Mucosa of gallbladder (tissue), 1 donor: ENCODE results near the gene CAPZB. TPM values are rescaled to one million over a fixed set of nuclear protein-coding genes. Genes with fewer than 3 reads are reported as not detected.

Experiments used
- DNase-seq: peaks from one replicate; pipeline ENCODE4 v3.0.0-alpha.2; 2020; ENCODE audit warnings: low spot score
- total RNA-seq: library from RNA; stranded (reverse); gene quantifications from one replicate; pipeline ENCODE4 v1.2.1, GENCODE V29; 2021
- donor health status: DM: no; HTN: no; CAD: no.

CAPZB gene
- total RNA-seq, 1 donor from 2014 or later: 255 TPM

- DNase-seq: peak; percentile 72
Observed at GRCh38 chr1:19468397-19468956, 16.9 kb downstream of the CAPZB start.

- no peak for DNase-seq
Observed at GRCh38 chr1:19467199-19468187, 17.8 kb downstream of the CAPZB start.

GRCh38 chr1:19466112-19466561 is 19.2 kb downstream of the CAPZB start:
- no peak for DNase-seq

GRCh38 chr1:19465650-19466049 is 19.7 kb downstream of the CAPZB start:
- no peak for DNase-seq

- no peak for DNase-seq
Observed at GRCh38 chr1:19465123-19465522, 20.2 kb downstream of the CAPZB start.

- DNase-seq: no peak
Observed at GRCh38 chr1:19464696-19465095, 20.6 kb downstream of the CAPZB start.

- no peak for DNase-seq
Observed at GRCh38 chr1:19463504-19463803, 21.9 kb downstream of the CAPZB start.

GRCh38 chr1:19462781-19463503 is 22.4 kb downstream of the CAPZB start:
- no peak for DNase-seq

- DNase-seq: no peak
Observed at GRCh38 chr1:19461220-19461554, 24.2 kb downstream of the CAPZB start.

GRCh38 chr1:19460535-19461219 is 24.7 kb downstream of the CAPZB start:
- no peak for DNase-seq

- no peak for DNase-seq
Observed at GRCh38 chr1:19458815-19459417, 26.4 kb downstream of the CAPZB start.

GRCh38 chr1:19457607-19458006 is 27.7 kb downstream of the CAPZB start:
- no peak for DNase-seq

- DNase-seq: no peak
Observed at GRCh38 chr1:19456968-19457441, 28.3 kb downstream of the CAPZB start.

- DNase-seq: no peak
Observed at GRCh38 chr1:19455353-19455752, 30.0 kb downstream of the CAPZB start.

- DNase-seq: no peak
Observed at GRCh38 chr1:19454265-19455146, 30.8 kb downstream of the CAPZB start.

- no peak for DNase-seq
Observed at GRCh38 chr1:19453741-19454201, 31.6 kb downstream of the CAPZB start.

GRCh38 chr1:19452221-19452663 is 33.1 kb downstream of the CAPZB start:
- peak; percentile 47 for DNase-seq

- peak; percentile 53 for DNase-seq
Observed at GRCh38 chr1:19450811-19451515, 34.4 kb downstream of the CAPZB start.

- no peak for DNase-seq
Observed at GRCh38 chr1:19449454-19450228, 35.7 kb downstream of the CAPZB start.
